Endodermal cell (in vitro differentiated cells): Measurements from ENCODE around the gene PDE6G. TPM values are rescaled to one million over a fixed set of nuclear protein-coding genes. Genes with fewer than 3 reads are reported as not detected.

Experiments
- DNase-seq: peaks from one replicate; pipeline ENCODE4 v3.0.0-alpha.2; 2017
- H3K27ac ChIP-seq: 2 replicates; pipeline ENCODE4 v1.5.1; 2013; ENCODE audit warnings: mild to moderate bottlenecking, low read depth, low read length, moderate library complexity
- H3K27me3 ChIP-seq: 2 replicates; pipeline ENCODE4 v1.6.1; 2013; ENCODE audit warnings: mild to moderate bottlenecking, low read length, moderate library complexity; ENCODE audit not compliant: insufficient read depth, control insufficient read depth, poor library complexity, severe bottlenecking
- H3K36me3 ChIP-seq: 2 replicates; pipeline ENCODE4 v1.7.0; 2013; ENCODE audit warnings: mild to moderate bottlenecking, low read length, moderate library complexity; ENCODE audit not compliant: control insufficient read depth, insufficient read depth
- H3K4me1 ChIP-seq: one replicate; pipeline ENCODE4 v1.7.0; 2013; ENCODE audit warnings: low read length; ENCODE audit not compliant: control insufficient read depth, insufficient read depth
- H3K4me3 ChIP-seq: 2 replicates; pipeline ENCODE4 v1.5.1; 2013; ENCODE audit warnings: mild to moderate bottlenecking, low read length, moderate library complexity
- H3K9ac ChIP-seq: 2 replicates; pipeline ENCODE4 v1.6.1; 2013; ENCODE audit warnings: mild to moderate bottlenecking, low read length, moderate library complexity; ENCODE audit not compliant: poor library complexity, severe bottlenecking; ENCODE audit errors: extremely low read depth
- H3K9me3 ChIP-seq: 2 replicates; pipeline ENCODE4 v1.6.1; 2013; ENCODE audit warnings: mild to moderate bottlenecking, low read length, moderate library complexity; ENCODE audit not compliant: control insufficient read depth
- H3K27ac Mint-ChIP-seq: 2 replicates; pipeline ENCODE4 v1.8.0; 2020; ENCODE audit warnings: mixed read lengths
- H3K27me3 Mint-ChIP-seq: 2 replicates; pipeline ENCODE4 v1.8.0; 2021; ENCODE audit warnings: mild to moderate bottlenecking, mixed read lengths; ENCODE audit not compliant: insufficient read depth
- H3K36me3 Mint-ChIP-seq: 2 replicates; pipeline ENCODE4 v1.8.0; 2020; ENCODE audit warnings: low read depth, mixed read lengths
- H3K4me1 Mint-ChIP-seq: 2 replicates; pipeline ENCODE4 v1.8.0; 2020; ENCODE audit warnings: mixed read lengths
- H3K4me3 Mint-ChIP-seq: 2 replicates; pipeline ENCODE4 v1.8.0; 2020; ENCODE audit warnings: mild to moderate bottlenecking, moderate library complexity, mixed read lengths
- H3K9me3 Mint-ChIP-seq: 2 replicates; pipeline ENCODE4 v1.8.0; 2020; ENCODE audit warnings: mild to moderate bottlenecking, mixed read lengths
- WGBS, 2 experiments: methylation state at CpG; one replicate each; pipeline versions ENCODE4 v1.1.5 to v1.1.7; 2013; ENCODE audit warnings: missing lambda C conversion rate in 2 of 2, mixed read lengths in 1 of 2; ENCODE audit not compliant: insufficient coverage in 1 of 2, insufficient read length in 1 of 2; 5-methylcytosine and 5-hydroxymethylcytosine counted together
- total RNA-seq, 2 donors: library from RNA; stranded (reverse); fragmentation: NEBNext Ultra II Directional in 1 of 2; extraction: Animal tissue kit (Norgen Biotek cat#: 25700) in 1 of 2; gene quantifications; 2 replicates in 1 of 2; 3 replicates in 1 of 2; pipeline ENCODE4 v1.2.1, GENCODE V29; 2021
- TF ChIP-seq, protein P1 (sequence below): fragments of 200-600 bp; sonication (generic); conservative IDR thresholded peaks from 2 replicates; pipeline ENCODE4 v1.5.0; 2021; ENCODE audit warnings: antibody characterized with exemption, mild to moderate bottlenecking

PDE6G gene
- total RNA-seq, 2 donors from 2014 or later = 3.2 to 4.3 TPM

DNA sequence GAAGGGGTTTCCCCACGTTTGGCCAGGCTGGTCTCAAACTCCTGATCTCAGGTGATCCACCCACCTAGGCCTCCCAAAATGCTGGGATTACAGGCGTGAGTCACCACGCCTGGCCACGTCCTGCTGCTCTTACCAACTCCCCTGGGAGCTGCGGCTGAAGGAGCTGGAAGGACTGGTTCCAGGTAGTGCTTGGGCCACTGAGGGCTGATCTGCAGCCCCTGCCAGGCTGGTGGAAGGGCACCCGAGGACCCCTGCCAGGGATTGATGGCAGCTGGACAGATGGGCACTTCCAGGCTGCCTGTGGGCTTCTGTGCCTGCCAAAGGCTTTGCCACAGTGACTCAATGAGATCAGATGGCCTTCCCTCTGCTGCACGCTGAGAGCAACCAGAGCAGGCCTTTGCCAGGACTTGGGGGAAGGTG lies 7.7 kb upstream of the PDE6G start:
- no peaks in the 10 kb centered on the region for H3K9me3 ChIP-seq
- H3K36me3 ChIP-seq = peaks cover 20% of the 10 kb centered on the region
- WGBS, 2 experiments = 89 to 96% methylated on average over 3 to 7 of the region's 7 CpGs
- H3K27ac Mint-ChIP-seq = no peak overlapping the region
- DNase-seq = no peak
- H3K27me3 Mint-ChIP-seq = no peaks in the 10 kb centered on the region
- H3K4me1 ChIP-seq = peaks cover 15% of the 10 kb centered on the region
- no peaks in the 10 kb centered on the region for H3K9me3 Mint-ChIP-seq
- TF ChIP-seq, protein P1, sequence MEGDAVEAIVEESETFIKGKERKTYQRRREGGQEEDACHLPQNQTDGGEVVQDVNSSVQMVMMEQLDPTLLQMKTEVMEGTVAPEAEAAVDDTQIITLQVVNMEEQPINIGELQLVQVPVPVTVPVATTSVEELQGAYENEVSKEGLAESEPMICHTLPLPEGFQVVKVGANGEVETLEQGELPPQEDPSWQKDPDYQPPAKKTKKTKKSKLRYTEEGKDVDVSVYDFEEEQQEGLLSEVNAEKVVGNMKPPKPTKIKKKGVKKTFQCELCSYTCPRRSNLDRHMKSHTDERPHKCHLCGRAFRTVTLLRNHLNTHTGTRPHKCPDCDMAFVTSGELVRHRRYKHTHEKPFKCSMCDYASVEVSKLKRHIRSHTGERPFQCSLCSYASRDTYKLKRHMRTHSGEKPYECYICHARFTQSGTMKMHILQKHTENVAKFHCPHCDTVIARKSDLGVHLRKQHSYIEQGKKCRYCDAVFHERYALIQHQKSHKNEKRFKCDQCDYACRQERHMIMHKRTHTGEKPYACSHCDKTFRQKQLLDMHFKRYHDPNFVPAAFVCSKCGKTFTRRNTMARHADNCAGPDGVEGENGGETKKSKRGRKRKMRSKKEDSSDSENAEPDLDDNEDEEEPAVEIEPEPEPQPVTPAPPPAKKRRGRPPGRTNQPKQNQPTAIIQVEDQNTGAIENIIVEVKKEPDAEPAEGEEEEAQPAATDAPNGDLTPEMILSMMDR = no peak
- no peak overlapping the region for H3K27ac ChIP-seq
- H3K27me3 ChIP-seq = no peaks in the 10 kb centered on the region
- H3K4me1 Mint-ChIP-seq = peaks cover 13% of the 10 kb centered on the region
- no peak overlapping the region for H3K4me3 ChIP-seq
- H3K36me3 Mint-ChIP-seq = peaks cover 22% of the 10 kb centered on the region
- no peak overlapping the region for H3K4me3 Mint-ChIP-seq
- no peak overlapping the region for H3K9ac ChIP-seq

DNA sequence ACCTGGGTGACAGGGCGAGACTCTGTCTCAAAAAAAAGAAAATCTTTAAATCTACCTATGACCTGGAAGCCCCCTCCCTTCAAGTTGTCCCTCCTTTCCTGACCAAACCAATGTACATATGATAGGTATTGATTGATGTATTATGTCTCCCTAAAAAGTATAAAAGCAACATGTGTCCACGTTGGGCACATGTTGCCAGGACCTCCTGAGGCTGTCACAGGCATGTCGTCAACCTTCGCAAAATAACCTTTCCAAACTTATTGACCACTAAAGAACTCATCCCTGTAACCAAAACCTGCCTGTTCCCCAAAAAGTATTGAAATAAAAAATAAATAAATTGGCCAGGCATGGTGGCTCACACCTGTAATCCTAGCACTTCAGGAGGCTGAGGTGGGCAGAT lies 5.7 kb upstream of the PDE6G start:
- TF ChIP-seq, protein P1 = no peak
- H3K27ac Mint-ChIP-seq = no peak overlapping the region
- Histone ChIP-seq H3K4me1 (peaks cover 5% of the 10 kb centered on the region), H3K36me3 (peaks cover 5% of the 10 kb centered on the region), H3K27me3 (no peaks in the 10 kb centered on the region), H3K4me3 (no peak overlapping the region), H3K9me3 (no peaks in the 10 kb centered on the region), H3K27ac (no peak overlapping the region), H3K9ac (no peak overlapping the region)
- H3K4me1 Mint-ChIP-seq = peaks cover under 1% of the 10 kb centered on the region
- H3K9me3 Mint-ChIP-seq = no peaks in the 10 kb centered on the region
- no peak for DNase-seq
- 94 to 100% methylated on average over 1 to 4 of the region's 4 CpGs for WGBS, 2 experiments
- H3K4me3 Mint-ChIP-seq = no peak overlapping the region
- H3K36me3 Mint-ChIP-seq = peaks cover 9% of the 10 kb centered on the region
- H3K27me3 Mint-ChIP-seq = no peaks in the 10 kb centered on the region

DNA sequence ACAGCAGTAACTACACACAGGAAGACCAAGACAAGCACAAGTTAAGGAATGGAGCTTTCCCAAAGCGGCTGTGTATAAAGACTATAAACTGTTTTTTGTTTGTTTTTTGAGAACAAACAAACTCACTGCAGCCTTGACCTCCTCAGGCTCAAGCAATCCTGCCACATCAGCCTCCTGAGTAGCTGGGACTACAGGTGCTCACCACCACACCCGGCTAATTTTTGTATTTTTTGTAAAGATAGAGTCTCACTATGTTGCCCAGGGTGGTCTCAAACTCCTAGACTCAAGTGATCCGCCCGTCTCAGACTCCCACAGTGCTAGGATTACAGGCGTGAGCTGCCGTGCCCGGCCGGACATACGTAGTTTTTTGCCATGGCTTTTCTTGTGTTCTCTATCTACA lies 4.1 kb upstream of the PDE6G start:
- H3K36me3 ChIP-seq = peaks cover 5% of the 10 kb centered on the region
- Mint-ChIP-seq H3K4me1 (no peaks in the 10 kb centered on the region), H3K27me3 (no peaks in the 10 kb centered on the region), H3K4me3 (no peak overlapping the region), H3K9me3 (no peaks in the 10 kb centered on the region), H3K36me3 (peaks cover 8% of the 10 kb centered on the region), H3K27ac (no peak overlapping the region)
- no peak overlapping the region for H3K4me3 ChIP-seq
- no peaks in the 10 kb centered on the region for H3K9me3 ChIP-seq
- H3K27me3 ChIP-seq = no peaks in the 10 kb centered on the region
- no peak for DNase-seq
- no peak overlapping the region for H3K27ac ChIP-seq
- TF ChIP-seq, protein P1 = no peak
- no peak overlapping the region for H3K9ac ChIP-seq
- peaks cover 11% of the 10 kb centered on the region for H3K4me1 ChIP-seq
- WGBS, 2 experiments = 90 to 94% methylated on average over 8 to 9 of the region's 9 CpGs
